ENCODE results near the gene ASCL5. TPM values are rescaled to one million over a fixed set of nuclear protein-coding genes. Genes with fewer than 3 reads are reported as not detected.

ASCL5 gene
- total RNA-seq, 1 experiment from 2014 or later: not detected

- intact Hi-C loops (cut with micrococcal nuclease; ENCODE audit: unreplicated experiment) (loop anchor here (5.0 kb wide), 1 partner anchor 134 kb away; no protein-coding TSS in a partner anchor), in situ Hi-C loops (cut with HindIII; ENCODE audit: low pct_unique_long_range_greater_than_20kb, low sequenced_read_pairs) (no loop called here)
- BruUV-seq (replicated peaks): no TSS peak
- H3K4me3 ChIP-seq (ENCODE audit: low read depth in 2 of 2, low read length in 2 of 2): no peak overlapping the region
- TF ChIP-seq REST (IDR thresholded peaks at IDR 0.05; ENCODE audit: insufficient read depth in 1 of 2, low read depth in 2 of 2, low read length in 1 of 2) (no peak), POLR2AphosphoS5 (IDR thresholded peaks at IDR 0.05; ENCODE audit: low read depth, low read length) (no peak), CTCF (IDR thresholded peaks at IDR 0.05) (no peak), TCF7L2 (IDR thresholded peaks at IDR 0.05; ENCODE audit: low read depth, low read length) (no peak), SIN3A (IDR thresholded peaks at IDR 0.05; ENCODE audit: borderline replicate concordance, insufficient read depth, low read depth, low read length) (no peak)
- DNase-seq (ENCODE audit: low read depth, low spot score) (no peak), ATAC-seq (no peak)
- no peaks in the 10 kb centered on the region for H3K27me3 ChIP-seq (ENCODE audit: control insufficient read depth, insufficient read depth, low read length)
- H3K9me3 ChIP-seq (ENCODE audit: control insufficient read depth, insufficient read depth, low read depth, low read length): no peaks in the 10 kb centered on the region
- POLR2A ChIA-PET: no interaction called here
- peaks cover 3% of the 10 kb centered on the region; the same call in 1 of the 2 replicates for H3K4me1 ChIP-seq (ENCODE audit: control insufficient read depth, insufficient read depth, low read length)
- CTCF ChIA-PET: interaction anchor here (0.7 kb wide), 1 partner anchor 33 kb away, joined by 3 read pairs; no protein-coding TSS in a partner anchor
- H3K36me3 ChIP-seq (ENCODE audit: control insufficient read depth, insufficient read depth, low read length): no peaks in the 10 kb centered on the region
- no peak overlapping the region for H3K27ac ChIP-seq (ENCODE audit: low read length)
These were observed 15.3 kb downstream of the ASCL5 start for GRCh38 chr1:201111672-201112071.

- H3K9me3 ChIP-seq (ENCODE audit: control insufficient read depth, insufficient read depth, low read depth, low read length): no peaks in the 10 kb centered on the region
- DNase-seq (ENCODE audit: low read depth, low spot score) (no peak), ATAC-seq (no peak)
- H3K36me3 ChIP-seq (ENCODE audit: control insufficient read depth, insufficient read depth, low read length): no peaks in the 10 kb centered on the region
- intact Hi-C loops (cut with micrococcal nuclease; ENCODE audit: unreplicated experiment) (loop anchor here (5.0 kb wide), 1 partner anchor 134 kb away; no protein-coding TSS in a partner anchor), in situ Hi-C loops (cut with HindIII; ENCODE audit: low pct_unique_long_range_greater_than_20kb, low sequenced_read_pairs) (no loop called here)
- no peak overlapping the region for H3K27ac ChIP-seq (ENCODE audit: low read length)
- no peak overlapping the region for H3K4me3 ChIP-seq (ENCODE audit: low read depth in 2 of 2, low read length in 2 of 2)
- TF ChIP-seq SIN3A (IDR thresholded peaks at IDR 0.05; ENCODE audit: borderline replicate concordance, insufficient read depth, low read depth, low read length) (no peak), POLR2AphosphoS5 (IDR thresholded peaks at IDR 0.05; ENCODE audit: low read depth, low read length) (no peak), CTCF (IDR thresholded peaks at IDR 0.05) (no peak), TCF7L2 (IDR thresholded peaks at IDR 0.05; ENCODE audit: low read depth, low read length) (no peak), REST (IDR thresholded peaks at IDR 0.05; ENCODE audit: insufficient read depth in 1 of 2, low read depth in 2 of 2, low read length in 1 of 2) (no peak)
- no peaks in the 10 kb centered on the region for H3K27me3 ChIP-seq (ENCODE audit: control insufficient read depth, insufficient read depth, low read length)
- peaks cover 3% of the 10 kb centered on the region; the same call in 1 of the 2 replicates for H3K4me1 ChIP-seq (ENCODE audit: control insufficient read depth, insufficient read depth, low read length)
- no TSS peak for BruUV-seq (replicated peaks)
- POLR2A ChIA-PET: no interaction called here
- CTCF ChIA-PET: interaction anchor here (0.7 kb wide), 1 partner anchor 34 kb away, joined by 3 read pairs; no protein-coding TSS in a partner anchor
These were observed 15.8 kb downstream of the ASCL5 start for GRCh38 chr1:201111156-201111555.

Measured in Panc1 (cell line).